HEK293 (cell line): ENCODE data around the gene MIEN1.

Source experiments
- CTCF ChIA-PET: fragments of 350-600 bp; formaldehyde crosslinking; extraction: SDS; loops from one replicate; lab custom pipeline; 2021; ENCODE audit warnings: antibody characterized with exemption; lab: Yijun Ruan, JAX
- POLR2A ChIA-PET: fragments of 300-600 bp; formaldehyde crosslinking; extraction: SDS; loops from one replicate; lab custom pipeline; 2020; ENCODE audit warnings: antibody characterized with exemption, inconsistent platforms; lab: Yijun Ruan, JAX
- H3K27ac ChIP-seq: fragments of 200-500 bp; sonication (Bioruptor generic); 2 replicates; pipeline ENCODE4 v1.5.1; 2014; ENCODE audit warnings: low read depth, low read length, control low read depth, inconsistent platforms; ENCODE audit errors: extremely low read depth
- H3K36me3 ChIP-seq, 2 experiments: fragments of 200-500 bp in 1 of 2; sonication (Bioruptor generic) in 1 of 2; 1 replicate in 1 of 2; 2 replicates in 1 of 2; pipeline ENCODE4 v1.5.1; 2014 to 2017; ENCODE audit warnings: inconsistent platforms in 2 of 2, low read length in 2 of 2; ENCODE audit not compliant: control insufficient read depth in 2 of 2, insufficient read depth in 1 of 2
- H3K4me1 ChIP-seq: fragments of 200-500 bp; sonication (Bioruptor generic); 2 replicates; pipeline ENCODE4 v1.5.1; 2014; ENCODE audit warnings: mild to moderate bottlenecking, low read length, inconsistent platforms; ENCODE audit not compliant: control insufficient read depth, insufficient read depth
- H3K4me3 ChIP-seq: 2 replicates; pipeline ENCODE4 v1.5.1; 2011; ENCODE audit warnings: low read depth, mild to moderate bottlenecking, control low read depth, low read length, moderate library complexity
- H3K9me3 ChIP-seq: fragments of 200-500 bp; sonication (Bioruptor generic); 2 replicates; pipeline ENCODE4 v1.5.1; 2014; ENCODE audit warnings: low read depth, low read length, inconsistent platforms; ENCODE audit not compliant: control insufficient read depth, insufficient read depth
- BCL11B ChIP-seq: fragments of 450-650 bp; formaldehyde crosslinking; IDR thresholded peaks from 2 replicates; pipeline ENCODE4 v1.5.1; 2016; ENCODE audit warnings: low read depth, missing biosample characterization, missing genetic modification characterization
- GLIS1 ChIP-seq: fragments of 450-650 bp; formaldehyde crosslinking; IDR thresholded peaks from 2 replicates; pipeline ENCODE4 v1.5.1; 2016; ENCODE audit warnings: missing biosample characterization, missing genetic modification characterization
- OSR2 ChIP-seq: fragments of 450-650 bp; formaldehyde crosslinking; IDR thresholded peaks from 2 replicates; pipeline ENCODE4 v1.5.1; 2016; ENCODE audit warnings: missing biosample characterization, missing genetic modification characterization
- SALL2 ChIP-seq: fragments of 450-650 bp; formaldehyde crosslinking; IDR thresholded peaks from 2 replicates; pipeline ENCODE4 v1.5.0; 2017; ENCODE audit warnings: missing biosample characterization, mild to moderate bottlenecking, missing genetic modification characterization, borderline replicate concordance
- TRIM28 ChIP-seq: IDR thresholded peaks from 2 replicates; pipeline ENCODE4 v1.6.1; 2011; ENCODE audit warnings: low read length, control low read depth, borderline replicate concordance
- ZNF19 ChIP-seq: fragments of 450-650 bp; formaldehyde crosslinking; IDR thresholded peaks from 2 replicates; pipeline ENCODE4; 2016; ENCODE audit warnings: missing biosample characterization, missing genetic modification characterization, low read depth
- ZNF501 ChIP-seq: fragments of 450-650 bp; formaldehyde crosslinking; IDR thresholded peaks from 2 replicates; pipeline ENCODE4 v1.5.1; 2016; ENCODE audit warnings: missing biosample characterization, missing genetic modification characterization
- ZNF555 ChIP-seq: fragments of 450-650 bp; formaldehyde crosslinking; conservative IDR thresholded peaks from 2 replicates; pipeline ENCODE4 v1.5.1; 2017; ENCODE audit warnings: missing biosample characterization, mild to moderate bottlenecking, missing genetic modification characterization, inconsistent platforms
- ZNF610 ChIP-seq: fragments of 450-650 bp; formaldehyde crosslinking; IDR thresholded peaks from 2 replicates; pipeline ENCODE4 v1.5.1; 2016; ENCODE audit warnings: missing biosample characterization, missing genetic modification characterization, borderline replicate concordance
- ZNF791 ChIP-seq: fragments of 450-650 bp; formaldehyde crosslinking; IDR thresholded peaks from 2 replicates; pipeline ENCODE4 v1.5.1; 2016; ENCODE audit warnings: missing biosample characterization, missing genetic modification characterization
- TF ChIP-seq, protein P1 (sequence below): fragments of 450-650 bp; formaldehyde crosslinking; IDR thresholded peaks from 2 replicates; pipeline ENCODE4 v1.5.1; 2017; ENCODE audit warnings: missing biosample characterization, missing genetic modification characterization
- TF ChIP-seq, protein P2 (sequence below): fragments of 450-650 bp; formaldehyde crosslinking; IDR thresholded peaks from 2 replicates; pipeline ENCODE4 v1.5.1; 2016; ENCODE audit warnings: missing biosample characterization, missing genetic modification characterization
- TF ChIP-seq, protein P3 (sequence below): fragments of 450-650 bp; formaldehyde crosslinking; IDR thresholded peaks from 2 replicates; pipeline ENCODE4 v1.5.1; 2016; ENCODE audit warnings: missing biosample characterization, missing genetic modification characterization, borderline replicate concordance
- TF ChIP-seq, protein P4 (sequence below): fragments of 450-650 bp; formaldehyde crosslinking; IDR thresholded peaks from 2 replicates; pipeline ENCODE4 v1.5.1; 2016; ENCODE audit warnings: missing biosample characterization, missing genetic modification characterization, low read depth
- TF ChIP-seq, protein P5 (sequence below): fragments of 450-650 bp; formaldehyde crosslinking; conservative IDR thresholded peaks from 2 replicates; pipeline ENCODE4 v1.5.1; 2016; ENCODE audit warnings: low read depth, missing biosample characterization, missing genetic modification characterization
- TF ChIP-seq, protein P6 (sequence below): fragments of 450-650 bp; formaldehyde crosslinking; IDR thresholded peaks from 2 replicates; pipeline ENCODE4 v1.5.1; 2016; ENCODE audit warnings: missing biosample characterization, missing genetic modification characterization

MIEN1 gene

DNA sequence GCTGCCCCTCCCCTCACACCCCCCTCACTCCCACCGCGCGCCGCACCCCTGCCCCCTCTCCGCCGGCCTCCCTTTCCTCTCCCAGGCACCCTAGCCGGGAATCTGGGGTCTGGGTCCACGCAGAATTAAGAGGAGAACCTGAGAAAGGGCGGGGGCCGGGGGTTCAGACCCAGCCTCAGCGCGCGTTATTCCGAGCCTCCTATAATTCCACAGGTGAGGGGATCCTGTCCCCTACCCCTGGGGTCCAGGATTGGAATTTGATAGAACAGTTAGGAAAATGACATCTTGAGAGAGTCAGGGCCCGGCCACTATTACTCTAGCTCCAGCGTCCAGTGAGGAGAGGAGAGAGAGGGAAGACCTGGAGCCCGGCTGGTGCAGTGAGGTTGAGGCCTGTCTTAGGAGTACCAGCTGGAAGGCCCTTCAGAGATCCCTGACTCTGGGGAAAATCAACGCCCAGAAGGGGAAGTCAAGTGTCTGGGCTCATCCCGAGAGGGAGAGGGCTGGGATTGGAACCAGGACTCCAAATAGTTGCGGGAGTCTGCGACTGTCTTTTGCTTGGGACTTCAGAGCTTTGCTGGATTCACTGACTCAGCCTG, 24.7 kb upstream of the MIEN1 start:
- Histone ChIP-seq H3K4me1 (peaks cover 4% of the 10 kb centered on the region; the same call in 1 of the 2 replicates), H3K36me3 (no peaks in the 10 kb centered on the region), H3K9me3 (no peaks in the 10 kb centered on the region), H3K27ac (peak overlapping the region; percentile 87), H3K4me3 (peak overlapping the region; percentile 50)
- TF ChIP-seq, protein P1, sequence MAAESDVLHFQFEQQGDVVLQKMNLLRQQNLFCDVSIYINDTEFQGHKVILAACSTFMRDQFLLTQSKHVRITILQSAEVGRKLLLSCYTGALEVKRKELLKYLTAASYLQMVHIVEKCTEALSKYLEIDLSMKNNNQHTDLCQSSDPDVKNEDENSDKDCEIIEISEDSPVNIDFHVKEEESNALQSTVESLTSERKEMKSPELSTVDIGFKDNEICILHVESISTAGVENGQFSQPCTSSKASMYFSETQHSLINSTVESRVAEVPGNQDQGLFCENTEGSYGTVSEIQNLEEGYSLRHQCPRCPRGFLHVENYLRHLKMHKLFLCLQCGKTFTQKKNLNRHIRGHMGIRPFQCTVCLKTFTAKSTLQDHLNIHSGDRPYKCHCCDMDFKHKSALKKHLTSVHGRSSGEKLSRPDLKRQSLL (tag by site-specific recombination) = peak; percentile 31; the same call in 1 of the 2 replicates
- TF ChIP-seq ZNF501 (no peak), ZNF791 (no peak), TRIM28 (no peak), ZNF555 (tag by site-specific recombination) (no peak)
- POLR2A ChIA-PET = interaction anchor here (0.7 to 2.1 kb wide), 4 partner anchors 8 to 207 kb away, joined by 3 to 7 read pairs (median 4); partner anchors contain the start of gene PGAP3
- CTCF ChIA-PET = interaction anchor here (0.6 to 10.1 kb wide), 16 partner anchors 15 to 664 kb away, joined by 3 to 140 read pairs (median 4); partner anchors contain the start of genes ERBB2, MIEN1 and PPP1R1B

DNA sequence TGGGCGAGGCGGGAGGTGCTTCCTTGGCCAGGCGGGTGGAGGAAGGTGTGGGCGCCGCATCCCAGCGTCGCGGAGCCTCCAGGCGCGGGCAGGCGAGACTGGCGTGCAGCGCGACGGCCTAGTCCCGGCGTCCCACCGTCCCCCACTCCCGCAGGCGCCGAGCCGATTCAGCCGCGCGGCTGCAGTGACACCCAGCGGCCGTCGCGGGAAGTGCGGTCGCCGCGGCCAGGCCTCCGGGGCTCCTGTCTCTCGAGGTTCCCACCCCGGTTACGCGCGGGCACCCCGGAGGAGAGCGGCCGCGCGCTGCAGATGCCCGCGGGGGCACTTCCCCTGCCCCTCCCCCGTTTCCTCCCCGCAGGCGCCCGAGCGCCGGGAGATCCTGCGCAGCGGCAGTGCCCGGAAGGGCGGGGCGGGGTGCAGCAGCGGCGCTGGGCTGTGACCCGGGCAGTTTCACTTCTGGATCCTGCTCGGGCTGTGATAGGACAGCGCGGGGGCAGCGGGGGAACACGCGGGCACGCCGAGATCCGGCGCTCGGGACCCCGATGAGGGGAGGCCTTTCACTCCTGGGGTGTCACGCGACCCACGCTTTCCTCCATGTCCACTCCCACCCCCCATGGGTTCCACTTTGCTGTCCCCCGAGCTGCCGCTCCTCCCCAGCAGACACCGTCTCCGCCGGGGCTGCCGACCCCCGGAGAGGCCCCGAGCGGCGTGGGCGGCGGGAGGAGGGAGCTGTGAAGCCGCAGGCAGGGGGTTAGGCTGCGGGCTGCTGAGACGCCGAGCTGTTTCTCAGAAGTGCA, 24.0 kb upstream of the MIEN1 start:
- CTCF ChIA-PET = interaction anchor here (0.6 to 10.1 kb wide), 30 partner anchors 8 to 663 kb away, joined by 3 to 140 read pairs (median 4); partner anchors contain the start of genes ERBB2, MIEN1, PNMT and PPP1R1B
- TF ChIP-seq ZNF610 (tag by site-specific recombination) (0 out of 2 replicates have a peak, but pooled peaks have one; percentile 51), BCL11B (tag by site-specific recombination) (no peak), ZNF19 (tag by site-specific recombination) (no peak), SALL2 (tag by site-specific recombination) (no peak), OSR2 (tag by site-specific recombination) (0 out of 2 replicates have a peak, but pooled peaks have one; percentile 16), GLIS1 (tag by site-specific recombination) (peak; percentile 96)
- TF ChIP-seq, protein P2, sequence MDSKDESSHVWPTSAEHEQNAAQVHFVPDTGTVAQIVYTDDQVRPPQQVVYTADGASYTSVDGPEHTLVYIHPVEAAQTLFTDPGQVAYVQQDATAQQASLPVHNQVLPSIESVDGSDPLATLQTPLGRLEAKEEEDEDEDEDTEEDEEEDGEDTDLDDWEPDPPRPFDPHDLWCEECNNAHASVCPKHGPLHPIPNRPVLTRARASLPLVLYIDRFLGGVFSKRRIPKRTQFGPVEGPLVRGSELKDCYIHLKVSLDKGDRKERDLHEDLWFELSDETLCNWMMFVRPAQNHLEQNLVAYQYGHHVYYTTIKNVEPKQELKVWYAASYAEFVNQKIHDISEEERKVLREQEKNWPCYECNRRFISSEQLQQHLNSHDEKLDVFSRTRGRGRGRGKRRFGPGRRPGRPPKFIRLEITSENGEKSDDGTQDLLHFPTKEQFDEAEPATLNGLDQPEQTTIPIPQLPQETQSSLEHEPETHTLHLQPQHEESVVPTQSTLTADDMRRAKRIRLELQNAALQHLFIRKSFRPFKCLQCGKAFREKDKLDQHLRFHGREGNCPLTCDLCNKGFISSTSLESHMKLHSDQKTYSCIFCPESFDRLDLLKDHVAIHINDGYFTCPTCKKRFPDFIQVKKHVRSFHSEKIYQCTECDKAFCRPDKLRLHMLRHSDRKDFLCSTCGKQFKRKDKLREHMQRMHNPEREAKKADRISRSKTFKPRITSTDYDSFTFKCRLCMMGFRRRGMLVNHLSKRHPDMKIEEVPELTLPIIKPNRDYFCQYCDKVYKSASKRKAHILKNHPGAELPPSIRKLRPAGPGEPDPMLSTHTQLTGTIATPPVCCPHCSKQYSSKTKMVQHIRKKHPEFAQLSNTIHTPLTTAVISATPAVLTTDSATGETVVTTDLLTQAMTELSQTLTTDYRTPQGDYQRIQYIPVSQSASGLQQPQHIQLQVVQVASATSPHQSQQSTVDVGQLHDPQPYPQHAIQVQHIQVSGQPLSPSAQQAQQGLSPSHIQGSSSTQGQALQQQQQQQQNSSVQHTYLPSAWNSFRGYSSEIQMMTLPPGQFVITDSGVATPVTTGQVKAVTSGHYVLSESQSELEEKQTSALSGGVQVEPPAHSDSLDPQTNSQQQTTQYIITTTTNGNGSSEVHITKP = peak; percentile 35; the same call in 1 of the 2 replicates
- TF ChIP-seq, protein P3, sequence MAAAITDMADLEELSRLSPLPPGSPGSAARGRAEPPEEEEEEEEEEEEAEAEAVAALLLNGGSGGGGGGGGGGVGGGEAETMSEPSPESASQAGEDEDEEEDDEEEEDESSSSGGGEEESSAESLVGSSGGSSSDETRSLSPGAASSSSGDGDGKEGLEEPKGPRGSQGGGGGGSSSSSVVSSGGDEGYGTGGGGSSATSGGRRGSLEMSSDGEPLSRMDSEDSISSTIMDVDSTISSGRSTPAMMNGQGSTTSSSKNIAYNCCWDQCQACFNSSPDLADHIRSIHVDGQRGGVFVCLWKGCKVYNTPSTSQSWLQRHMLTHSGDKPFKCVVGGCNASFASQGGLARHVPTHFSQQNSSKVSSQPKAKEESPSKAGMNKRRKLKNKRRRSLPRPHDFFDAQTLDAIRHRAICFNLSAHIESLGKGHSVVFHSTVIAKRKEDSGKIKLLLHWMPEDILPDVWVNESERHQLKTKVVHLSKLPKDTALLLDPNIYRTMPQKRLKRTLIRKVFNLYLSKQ (tag by site-specific recombination) = no peak
- TF ChIP-seq, protein P4, sequence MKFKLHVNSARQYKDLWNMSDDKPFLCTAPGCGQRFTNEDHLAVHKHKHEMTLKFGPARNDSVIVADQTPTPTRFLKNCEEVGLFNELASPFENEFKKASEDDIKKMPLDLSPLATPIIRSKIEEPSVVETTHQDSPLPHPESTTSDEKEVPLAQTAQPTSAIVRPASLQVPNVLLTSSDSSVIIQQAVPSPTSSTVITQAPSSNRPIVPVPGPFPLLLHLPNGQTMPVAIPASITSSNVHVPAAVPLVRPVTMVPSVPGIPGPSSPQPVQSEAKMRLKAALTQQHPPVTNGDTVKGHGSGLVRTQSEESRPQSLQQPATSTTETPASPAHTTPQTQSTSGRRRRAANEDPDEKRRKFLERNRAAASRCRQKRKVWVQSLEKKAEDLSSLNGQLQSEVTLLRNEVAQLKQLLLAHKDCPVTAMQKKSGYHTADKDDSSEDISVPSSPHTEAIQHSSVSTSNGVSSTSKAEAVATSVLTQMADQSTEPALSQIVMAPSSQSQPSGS (tag by site-specific recombination) = no peak
- TF ChIP-seq, protein P5, sequence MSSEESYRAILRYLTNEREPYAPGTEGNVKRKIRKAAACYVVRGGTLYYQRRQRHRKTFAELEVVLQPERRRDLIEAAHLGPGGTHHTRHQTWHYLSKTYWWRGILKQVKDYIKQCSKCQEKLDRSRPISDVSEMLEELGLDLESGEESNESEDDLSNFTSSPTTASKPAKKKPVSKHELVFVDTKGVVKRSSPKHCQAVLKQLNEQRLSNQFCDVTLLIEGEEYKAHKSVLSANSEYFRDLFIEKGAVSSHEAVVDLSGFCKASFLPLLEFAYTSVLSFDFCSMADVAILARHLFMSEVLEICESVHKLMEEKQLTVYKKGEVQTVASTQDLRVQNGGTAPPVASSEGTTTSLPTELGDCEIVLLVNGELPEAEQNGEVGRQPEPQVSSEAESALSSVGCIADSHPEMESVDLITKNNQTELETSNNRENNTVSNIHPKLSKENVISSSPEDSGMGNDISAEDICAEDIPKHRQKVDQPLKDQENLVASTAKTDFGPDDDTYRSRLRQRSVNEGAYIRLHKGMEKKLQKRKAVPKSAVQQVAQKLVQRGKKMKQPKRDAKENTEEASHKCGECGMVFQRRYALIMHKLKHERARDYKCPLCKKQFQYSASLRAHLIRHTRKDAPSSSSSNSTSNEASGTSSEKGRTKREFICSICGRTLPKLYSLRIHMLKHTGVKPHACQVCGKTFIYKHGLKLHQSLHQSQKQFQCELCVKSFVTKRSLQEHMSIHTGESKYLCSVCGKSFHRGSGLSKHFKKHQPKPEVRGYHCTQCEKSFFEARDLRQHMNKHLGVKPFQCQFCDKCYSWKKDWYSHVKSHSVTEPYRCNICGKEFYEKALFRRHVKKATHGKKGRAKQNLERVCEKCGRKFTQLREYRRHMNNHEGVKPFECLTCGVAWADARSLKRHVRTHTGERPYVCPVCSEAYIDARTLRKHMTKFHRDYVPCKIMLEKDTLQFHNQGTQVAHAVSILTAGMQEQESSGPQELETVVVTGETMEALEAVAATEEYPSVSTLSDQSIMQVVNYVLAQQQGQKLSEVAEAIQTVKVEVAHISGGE (tag by site-specific recombination) = peak; percentile 52; the same call in 1 of the 2 replicates
- TF ChIP-seq, protein P6, sequence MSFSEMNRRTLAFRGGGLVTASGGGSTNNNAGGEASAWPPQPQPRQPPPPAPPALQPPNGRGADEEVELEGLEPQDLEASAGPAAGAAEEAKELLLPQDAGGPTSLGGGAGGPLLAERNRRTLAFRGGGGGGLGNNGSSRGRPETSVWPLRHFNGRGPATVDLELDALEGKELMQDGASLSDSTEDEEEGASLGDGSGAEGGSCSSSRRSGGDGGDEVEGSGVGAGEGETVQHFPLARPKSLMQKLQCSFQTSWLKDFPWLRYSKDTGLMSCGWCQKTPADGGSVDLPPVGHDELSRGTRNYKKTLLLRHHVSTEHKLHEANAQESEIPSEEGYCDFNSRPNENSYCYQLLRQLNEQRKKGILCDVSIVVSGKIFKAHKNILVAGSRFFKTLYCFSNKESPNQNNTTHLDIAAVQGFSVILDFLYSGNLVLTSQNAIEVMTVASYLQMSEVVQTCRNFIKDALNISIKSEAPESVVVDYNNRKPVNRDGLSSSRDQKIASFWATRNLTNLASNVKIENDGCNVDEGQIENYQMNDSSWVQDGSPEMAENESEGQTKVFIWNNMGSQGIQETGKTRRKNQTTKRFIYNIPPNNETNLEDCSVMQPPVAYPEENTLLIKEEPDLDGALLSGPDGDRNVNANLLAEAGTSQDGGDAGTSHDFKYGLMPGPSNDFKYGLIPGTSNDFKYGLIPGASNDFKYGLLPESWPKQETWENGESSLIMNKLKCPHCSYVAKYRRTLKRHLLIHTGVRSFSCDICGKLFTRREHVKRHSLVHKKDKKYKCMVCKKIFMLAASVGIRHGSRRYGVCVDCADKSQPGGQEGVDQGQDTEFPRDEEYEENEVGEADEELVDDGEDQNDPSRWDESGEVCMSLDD (tag by site-specific recombination) = peak; percentile 89

More for the DNA sequence above, 24.0 kb upstream of the MIEN1 start:
- peaks cover 4% of the 10 kb centered on the region; the same call in 1 of the 2 replicates for H3K4me1 ChIP-seq
- H3K4me3 ChIP-seq = peak overlapping the region; percentile 50
- no peaks in the 10 kb centered on the region for H3K9me3 ChIP-seq
- no peaks in the 10 kb centered on the region for H3K36me3 ChIP-seq
- peak overlapping the region; percentile 87 for H3K27ac ChIP-seq
- POLR2A ChIA-PET = interaction anchor here (0.7 to 2.3 kb wide), 5 partner anchors 9 to 206 kb away, joined by 3 to 8 read pairs (median 4); partner anchors contain the start of genes ERBB2 and MIEN1
